Activated CD4-positive, alpha-beta T cell treated with anti-CD3 and anti-CD28 coated beads, Interleukin-2, Interleukin-4, amounts not matched to agents 100 ng/mL and 50 ng/mL, durations not matched to agents 16 hours and 8 hours (primary cell): ENCODE data around the gene SPAG17.

Source experiments
- DNase-seq: peaks from one replicate; pipeline ENCODE4 v3.0.0-alpha.2; 2020; ENCODE audit warnings: low spot score

The SPAG17 gene

GRCh38 chr1:118185084-118185832 is at the start of gene SPAG17:
SPAG17 (minus strand) TSS chr1:118185228; CDS start chr1:118185157, 71 bp downstream.
- DNase-seq: peak; percentile 9

GRCh38 chr1:118225471-118225870 is 40.4 kb upstream of the SPAG17 start:
- DNase-seq: no peak

- DNase-seq: no peak
These were observed 38.4 kb upstream of the SPAG17 start for GRCh38 chr1:118223426-118223825.

GRCh38 chr1:118219438-118219837 is 34.4 kb upstream of the SPAG17 start:
- DNase-seq: no peak

GRCh38 chr1:118217141-118217838 is 32.3 kb upstream of the SPAG17 start:
- DNase-seq: no peak

- no peak for DNase-seq
These were observed 29.8 kb upstream of the SPAG17 start for GRCh38 chr1:118214866-118215265.

GRCh38 chr1:118210723-118211110 is 25.7 kb upstream of the SPAG17 start:
- no peak for DNase-seq

GRCh38 chr1:118210051-118210722 is 25.2 kb upstream of the SPAG17 start:
- no peak for DNase-seq

GRCh38 chr1:118209648-118210047 is 24.6 kb upstream of the SPAG17 start:
- DNase-seq: no peak

GRCh38 chr1:118206966-118207365 is 21.9 kb upstream of the SPAG17 start:
- no peak for DNase-seq

GRCh38 chr1:118204648-118205047 is 19.6 kb upstream of the SPAG17 start:
- DNase-seq: no peak

GRCh38 chr1:118204105-118204504 is 19.1 kb upstream of the SPAG17 start:
- DNase-seq: no peak

GRCh38 chr1:118202076-118202608 is 17.1 kb upstream of the SPAG17 start:
- no peak for DNase-seq

GRCh38 chr1:118201524-118201923 is 16.5 kb upstream of the SPAG17 start:
- DNase-seq: no peak

- DNase-seq: no peak
These were observed 15.8 kb upstream of the SPAG17 start for GRCh38 chr1:118200836-118201235.

GRCh38 chr1:118190561-118190960 is 5.5 kb upstream of the SPAG17 start:
- no peak for DNase-seq

GRCh38 chr1:118189564-118189963 is 4.5 kb upstream of the SPAG17 start:
- DNase-seq: no peak

- DNase-seq: no peak
These were observed 3.4 kb upstream of the SPAG17 start for GRCh38 chr1:118188411-118188810.

- DNase-seq: no peak
These were observed 998 bp upstream of the SPAG17 start for GRCh38 chr1:118186026-118186425.

- no peak for DNase-seq
These were observed 317 bp downstream of the SPAG17 start for GRCh38 chr1:118184739-118185083.

- no peak for DNase-seq
These were observed 1.4 kb downstream of the SPAG17 start for GRCh38 chr1:118183586-118183985.

- DNase-seq: no peak
These were observed 7.0 kb downstream of the SPAG17 start for GRCh38 chr1:118177998-118178397.

GRCh38 chr1:118169016-118169415 is 16.0 kb downstream of the SPAG17 start:
- DNase-seq: no peak
